GM13977 (cell line): Measurements from ENCODE around the gene EXOSC2.
A peak's percentile ranks its signal among the peaks of the same experiment; 100 is the strongest.

Source experiments
- DNase-seq: peaks from one replicate; pipeline ENCODE4 v3.0.0; 2012; ENCODE audit warnings: low spot score
- in situ Hi-C: fragments of 300-500 bp; cut with MboI; formaldehyde crosslinking; loops from one replicate; pipeline ENCODE4 v1.12.0; 2022; ENCODE audit warnings: low sequenced_read_pairs, low pct_unique_long_range_greater_than_20kb, mixed read lengths, inconsistent platforms; ENCODE audit not compliant: unreplicated experiment
- TF ChIP-seq, protein P1 (sequence below): IDR thresholded peaks from 2 replicates; pipeline ENCODE4 v1.5.1; 2012; ENCODE audit warnings: mild to moderate bottlenecking, control low read depth; ENCODE audit not compliant: insufficient read depth; ENCODE audit errors: extremely low read depth, missing control alignments

The EXOSC2 gene

DNA sequence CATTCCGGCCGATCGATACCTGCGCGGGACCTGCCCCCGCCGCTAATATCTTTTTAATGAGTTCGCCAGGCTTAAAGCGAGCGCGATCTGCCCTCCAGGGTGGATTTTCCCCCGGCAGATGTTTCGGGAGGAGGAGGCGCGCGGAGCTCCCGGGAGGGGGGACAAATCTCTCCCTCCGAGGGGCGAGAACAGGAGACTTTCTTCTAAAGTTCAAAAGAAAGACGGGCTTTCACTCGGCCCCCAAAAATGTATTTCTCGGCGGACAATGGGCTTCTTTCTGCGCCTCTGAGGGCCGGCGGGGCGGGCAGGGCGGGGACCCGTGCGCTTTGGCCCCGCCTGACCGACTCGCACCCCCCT lies 33.3 kb upstream of the EXOSC2 start:
- TF ChIP-seq, protein P1, sequence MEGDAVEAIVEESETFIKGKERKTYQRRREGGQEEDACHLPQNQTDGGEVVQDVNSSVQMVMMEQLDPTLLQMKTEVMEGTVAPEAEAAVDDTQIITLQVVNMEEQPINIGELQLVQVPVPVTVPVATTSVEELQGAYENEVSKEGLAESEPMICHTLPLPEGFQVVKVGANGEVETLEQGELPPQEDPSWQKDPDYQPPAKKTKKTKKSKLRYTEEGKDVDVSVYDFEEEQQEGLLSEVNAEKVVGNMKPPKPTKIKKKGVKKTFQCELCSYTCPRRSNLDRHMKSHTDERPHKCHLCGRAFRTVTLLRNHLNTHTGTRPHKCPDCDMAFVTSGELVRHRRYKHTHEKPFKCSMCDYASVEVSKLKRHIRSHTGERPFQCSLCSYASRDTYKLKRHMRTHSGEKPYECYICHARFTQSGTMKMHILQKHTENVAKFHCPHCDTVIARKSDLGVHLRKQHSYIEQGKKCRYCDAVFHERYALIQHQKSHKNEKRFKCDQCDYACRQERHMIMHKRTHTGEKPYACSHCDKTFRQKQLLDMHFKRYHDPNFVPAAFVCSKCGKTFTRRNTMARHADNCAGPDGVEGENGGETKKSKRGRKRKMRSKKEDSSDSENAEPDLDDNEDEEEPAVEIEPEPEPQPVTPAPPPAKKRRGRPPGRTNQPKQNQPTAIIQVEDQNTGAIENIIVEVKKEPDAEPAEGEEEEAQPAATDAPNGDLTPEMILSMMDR: no peak
- in situ Hi-C loops: no loop called here
- DNase-seq: peak; percentile 45

DNA sequence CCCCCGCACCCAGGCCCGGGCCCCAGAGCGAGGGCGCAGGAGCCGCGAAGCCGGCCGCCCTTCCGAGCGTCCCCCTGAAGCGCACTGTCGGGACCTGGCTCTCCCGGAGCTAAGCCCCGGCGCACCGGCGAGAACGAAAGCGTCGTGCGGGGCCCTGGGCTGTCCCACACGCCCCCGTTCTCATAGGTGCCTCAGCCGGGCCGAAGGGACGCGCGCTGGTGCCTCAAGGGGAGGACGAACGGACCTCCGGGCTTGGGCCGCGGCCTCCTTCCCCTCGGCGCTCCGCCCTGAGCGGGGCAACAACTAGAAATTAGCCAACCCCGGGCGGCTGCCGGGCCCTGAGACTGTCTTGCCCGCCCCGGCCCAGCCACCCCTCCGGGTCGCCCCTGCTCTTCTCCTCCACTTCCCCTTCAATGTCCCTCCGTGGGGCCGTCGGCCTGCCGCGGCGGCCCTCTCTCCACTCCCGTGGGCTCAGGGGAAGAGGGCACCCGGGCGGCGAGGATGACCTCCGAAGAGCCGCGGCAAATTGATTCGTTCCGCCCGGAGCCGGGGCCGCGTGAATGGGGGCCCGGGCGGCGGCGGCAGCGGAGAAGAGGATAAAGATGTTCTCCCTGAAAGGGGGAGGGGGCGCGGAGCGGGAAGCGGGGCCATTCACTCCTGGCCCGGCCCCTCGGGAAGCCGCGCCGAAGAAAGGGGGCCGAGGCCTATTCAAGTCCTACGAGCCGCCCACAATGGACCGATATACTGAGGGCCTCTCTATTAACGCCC lies 32.7 kb upstream of the EXOSC2 start:
- in situ Hi-C loops: no loop called here

DNA sequence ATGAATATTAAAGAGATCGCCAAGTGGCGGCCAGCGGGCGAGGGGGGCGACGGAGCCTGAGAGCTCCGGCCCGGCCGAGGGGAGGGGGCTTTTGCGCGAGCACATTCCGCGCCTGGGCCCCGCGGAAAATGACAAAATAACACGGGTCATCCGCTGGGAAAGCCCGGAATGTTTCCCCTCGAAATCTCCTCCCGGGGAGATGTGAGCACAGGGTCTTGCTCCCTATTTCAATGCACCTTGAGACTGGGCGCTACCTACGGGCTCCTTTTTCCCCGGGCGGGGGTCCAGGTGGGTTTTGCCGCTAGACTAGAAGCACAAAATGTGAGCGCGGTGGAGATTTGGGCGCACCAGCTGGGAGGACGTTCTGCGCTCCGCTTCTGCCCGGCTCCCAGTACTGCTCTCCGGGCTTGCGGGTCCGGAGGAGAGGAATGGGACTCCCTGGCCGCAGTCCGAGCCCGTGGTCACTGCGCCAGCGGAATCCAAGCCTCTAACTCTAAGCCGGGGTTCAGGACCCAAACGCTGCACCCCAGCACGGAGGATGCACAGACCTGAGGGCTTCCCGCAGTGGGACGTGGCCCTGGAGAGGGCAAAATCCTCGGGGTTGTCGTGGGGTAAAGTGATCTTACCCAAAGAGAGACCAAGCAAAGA lies 32.0 kb upstream of the EXOSC2 start:
- TF ChIP-seq, protein P1: no peak
- no peak for DNase-seq
- in situ Hi-C loops: no loop called here

More for the DNA sequence above, 32.7 kb upstream of the EXOSC2 start:
- TF ChIP-seq, protein P1: no peak
- peak; percentile 65 for DNase-seq

DNA sequence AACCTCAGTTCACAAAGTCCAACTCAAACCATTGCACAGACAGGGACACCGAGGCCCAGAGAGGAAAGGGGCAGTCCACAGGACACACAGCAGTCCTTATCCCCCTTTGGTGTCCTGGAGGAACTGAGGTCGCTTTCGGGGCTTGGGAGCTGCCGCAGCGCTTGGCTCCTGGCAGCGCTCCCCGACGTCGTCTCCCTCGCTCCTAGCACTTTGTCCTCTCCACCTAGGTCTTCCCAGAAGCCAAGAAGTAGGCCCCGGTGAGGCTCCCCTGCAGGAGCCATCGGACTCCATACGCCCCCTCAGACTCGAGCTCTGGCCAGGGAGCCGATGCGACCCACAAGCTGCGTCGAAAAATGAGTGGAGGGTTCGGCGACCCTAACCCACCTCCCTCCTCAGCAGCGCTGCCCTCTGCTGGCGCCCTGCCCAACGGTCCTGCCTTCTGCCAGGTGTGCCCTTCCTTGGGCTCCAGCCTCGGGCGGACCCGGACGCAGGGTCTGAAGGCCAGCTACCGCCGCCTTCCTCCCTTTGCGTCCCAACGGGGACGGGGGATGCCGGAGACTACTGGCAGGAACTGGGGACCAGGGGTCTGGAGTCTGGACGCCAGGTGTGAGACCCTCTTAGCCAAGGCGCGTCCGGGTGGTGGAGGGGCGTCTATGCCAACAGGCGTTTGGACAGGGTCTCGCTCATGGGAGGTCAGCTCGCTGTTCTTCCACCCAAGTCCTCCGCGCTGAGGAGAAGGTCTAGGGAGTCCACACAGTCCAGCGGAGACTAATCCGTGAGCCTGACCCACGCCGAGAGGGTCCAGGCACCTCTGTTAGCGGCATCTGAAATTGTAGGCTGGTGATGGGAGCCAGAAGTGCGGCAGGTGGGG lies 31.2 kb upstream of the EXOSC2 start:
- DNase-seq: peak; percentile 43
- TF ChIP-seq, protein P1: peak; percentile 24
- in situ Hi-C loops: no loop called here

DNA sequence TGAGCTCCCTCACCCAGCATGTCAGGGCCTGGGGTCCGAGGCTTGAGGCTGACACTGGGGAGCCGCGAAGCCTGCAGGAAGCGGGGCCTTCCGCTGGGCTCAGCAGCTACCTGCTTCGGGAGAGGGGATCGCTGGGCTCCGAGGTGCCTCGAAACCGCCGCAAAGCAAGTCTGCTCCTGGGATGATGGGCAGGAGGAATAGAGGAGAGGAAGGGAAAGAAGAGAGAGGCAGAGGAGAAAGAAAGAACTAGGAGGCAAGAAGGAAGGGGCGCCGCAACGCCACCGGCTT lies 30.7 kb upstream of the EXOSC2 start:
- peak; percentile 52 for DNase-seq
- TF ChIP-seq, protein P1: no peak
- in situ Hi-C loops: no loop called here

DNA sequence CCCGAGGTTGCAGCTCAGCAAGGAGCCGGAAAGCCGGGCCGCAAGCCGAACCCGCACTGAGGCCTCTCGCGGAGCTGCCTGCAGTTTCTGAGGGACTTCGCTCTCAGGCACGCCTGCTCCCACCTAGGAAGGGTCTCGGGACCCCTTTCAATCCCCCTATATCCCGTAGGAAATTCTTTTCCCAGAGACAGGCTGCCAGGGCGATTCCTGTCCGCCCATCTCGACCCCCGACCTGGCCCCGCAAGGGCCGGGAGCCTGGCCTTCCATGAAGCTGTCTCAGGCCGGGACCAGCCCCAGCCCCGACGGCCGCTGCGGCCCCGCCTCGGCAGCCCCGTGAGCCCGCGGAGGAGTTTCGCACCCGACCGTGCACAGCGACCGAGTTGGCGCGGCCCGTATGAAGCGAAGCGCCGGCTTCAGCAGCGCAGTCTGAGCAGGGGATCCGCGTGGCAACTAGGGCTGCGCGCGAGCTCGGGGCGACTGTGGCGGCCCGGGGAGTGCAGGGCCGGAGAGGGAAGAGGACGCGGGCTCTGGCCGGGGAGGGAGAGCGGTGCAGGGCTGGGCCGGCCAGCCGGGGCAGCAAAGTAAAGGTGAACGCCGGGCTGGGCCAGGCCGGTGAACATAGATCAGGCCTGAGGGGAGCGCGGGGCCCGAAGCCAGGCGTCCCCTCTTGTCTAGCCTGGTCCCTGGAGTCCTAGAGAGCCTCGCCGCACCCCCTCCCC lies 30.2 kb upstream of the EXOSC2 start:
- peak; percentile 53 for DNase-seq
- TF ChIP-seq, protein P1: no peak
- in situ Hi-C loops: no loop called here
